ENCODE measurements around the gene TNFRSF1B. TPM values are rescaled to one million over a fixed set of nuclear protein-coding genes. Genes with fewer than 3 reads are reported as not detected.

Gene TNFRSF1B
- total and polyA plus RNA-seq, 9 of the 15 experiments (the other 6 are each of a cell fraction or from before 2014, with no cell fraction given): 8.8 to 91.3 (median 36.0) TPM

GRCh38 chr1:12143631-12144155 is 23.1 kb upstream of the TNFRSF1B start (continued):
- no peak for TF ChIP-seq CREB5 (CRISPR knock-in tag; IDR thresholded peaks at IDR 0.05)
- 0 out of 2 replicates have a peak, but pooled peaks have one; percentile 56 for TF ChIP-seq ZBTB9 (CRISPR knock-in tag; IDR thresholded peaks at IDR 0.05)
- TF ChIP-seq MAFK (IDR thresholded peaks at IDR 0.05; ENCODE audit: low read length): no peak
- peak; percentile 5; the same call in 1 of the 2 replicates for TF ChIP-seq MECOM (CRISPR knock-in tag; IDR thresholded peaks at IDR 0.05)
- TF ChIP-seq POLR2B (IDR thresholded peaks at IDR 0.05; ENCODE audit: low read depth, partially characterized antibody): no peak
- TF ChIP-seq ZNF197 (CRISPR knock-in tag; IDR thresholded peaks at IDR 0.05; ENCODE audit: low read depth): no peak
- no peak for TF ChIP-seq NFE2L1 (tag; IDR thresholded peaks at IDR 0.05; ENCODE audit: borderline replicate concordance, low read depth)
- no peak for TF ChIP-seq CBX8 (IDR thresholded peaks at IDR 0.05; ENCODE audit: borderline replicate concordance, extremely low read depth, low read depth, low read length, poor library complexity, severe bottlenecking)
- TF ChIP-seq, protein P1, sequence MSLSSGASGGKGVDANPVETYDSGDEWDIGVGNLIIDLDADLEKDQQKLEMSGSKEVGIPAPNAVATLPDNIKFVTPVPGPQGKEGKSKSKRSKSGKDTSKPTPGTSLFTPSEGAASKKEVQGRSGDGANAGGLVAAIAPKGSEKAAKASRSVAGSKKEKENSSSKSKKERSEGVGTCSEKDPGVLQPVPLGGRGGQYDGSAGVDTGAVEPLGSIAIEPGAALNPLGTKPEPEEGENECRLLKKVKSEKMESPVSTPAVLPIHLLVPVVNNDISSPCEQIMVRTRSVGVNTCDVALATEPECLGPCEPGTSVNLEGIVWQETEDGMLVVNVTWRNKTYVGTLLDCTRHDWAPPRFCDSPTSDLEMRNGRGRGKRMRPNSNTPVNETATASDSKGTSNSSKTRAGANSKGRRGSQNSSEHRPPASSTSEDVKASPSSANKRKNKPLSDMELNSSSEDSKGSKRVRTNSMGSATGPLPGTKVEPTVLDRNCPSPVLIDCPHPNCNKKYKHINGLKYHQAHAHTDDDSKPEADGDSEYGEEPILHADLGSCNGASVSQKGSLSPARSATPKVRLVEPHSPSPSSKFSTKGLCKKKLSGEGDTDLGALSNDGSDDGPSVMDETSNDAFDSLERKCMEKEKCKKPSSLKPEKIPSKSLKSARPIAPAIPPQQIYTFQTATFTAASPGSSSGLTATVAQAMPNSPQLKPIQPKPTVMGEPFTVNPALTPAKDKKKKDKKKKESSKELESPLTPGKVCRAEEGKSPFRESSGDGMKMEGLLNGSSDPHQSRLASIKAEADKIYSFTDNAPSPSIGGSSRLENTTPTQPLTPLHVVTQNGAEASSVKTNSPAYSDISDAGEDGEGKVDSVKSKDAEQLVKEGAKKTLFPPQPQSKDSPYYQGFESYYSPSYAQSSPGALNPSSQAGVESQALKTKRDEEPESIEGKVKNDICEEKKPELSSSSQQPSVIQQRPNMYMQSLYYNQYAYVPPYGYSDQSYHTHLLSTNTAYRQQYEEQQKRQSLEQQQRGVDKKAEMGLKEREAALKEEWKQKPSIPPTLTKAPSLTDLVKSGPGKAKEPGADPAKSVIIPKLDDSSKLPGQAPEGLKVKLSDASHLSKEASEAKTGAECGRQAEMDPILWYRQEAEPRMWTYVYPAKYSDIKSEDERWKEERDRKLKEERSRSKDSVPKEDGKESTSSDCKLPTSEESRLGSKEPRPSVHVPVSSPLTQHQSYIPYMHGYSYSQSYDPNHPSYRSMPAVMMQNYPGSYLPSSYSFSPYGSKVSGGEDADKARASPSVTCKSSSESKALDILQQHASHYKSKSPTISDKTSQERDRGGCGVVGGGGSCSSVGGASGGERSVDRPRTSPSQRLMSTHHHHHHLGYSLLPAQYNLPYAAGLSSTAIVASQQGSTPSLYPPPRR (CRISPR knock-in tag; IDR thresholded peaks at IDR 0.05; ENCODE audit: borderline replicate concordance): no peak
- no peak for TF ChIP-seq TEAD2 (tag; IDR thresholded peaks at IDR 0.05)
- TF ChIP-seq, protein P2, sequence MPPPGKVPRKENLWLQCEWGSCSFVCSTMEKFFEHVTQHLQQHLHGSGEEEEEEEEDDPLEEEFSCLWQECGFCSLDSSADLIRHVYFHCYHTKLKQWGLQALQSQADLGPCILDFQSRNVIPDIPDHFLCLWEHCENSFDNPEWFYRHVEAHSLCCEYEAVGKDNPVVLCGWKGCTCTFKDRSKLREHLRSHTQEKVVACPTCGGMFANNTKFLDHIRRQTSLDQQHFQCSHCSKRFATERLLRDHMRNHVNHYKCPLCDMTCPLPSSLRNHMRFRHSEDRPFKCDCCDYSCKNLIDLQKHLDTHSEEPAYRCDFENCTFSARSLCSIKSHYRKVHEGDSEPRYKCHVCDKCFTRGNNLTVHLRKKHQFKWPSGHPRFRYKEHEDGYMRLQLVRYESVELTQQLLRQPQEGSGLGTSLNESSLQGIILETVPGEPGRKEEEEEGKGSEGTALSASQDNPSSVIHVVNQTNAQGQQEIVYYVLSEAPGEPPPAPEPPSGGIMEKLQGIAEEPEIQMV (tag; conservative IDR thresholded peaks at IDR 0.05; ENCODE audit: low read depth): no peak
- TF ChIP-seq PTTG1 (tag; IDR thresholded peaks at IDR 0.05; ENCODE audit: low read depth): no peak
- TF ChIP-seq E2F3 (CRISPR knock-in tag; IDR thresholded peaks at IDR 0.05): no peak
